ENCODE data around the gene FNDC1.

GRCh38 chr6:159178847-159179246, 9.6 kb downstream of the FNDC1 start:
- no peak for TF ChIP-seq CTCF (IDR thresholded peaks at IDR 0.05; ENCODE audit: insufficient read depth, low read length, poor library complexity, severe bottlenecking)
- TF ChIP-seq EZH2phosphoT487 (conservative IDR thresholded peaks at IDR 0.05; ENCODE audit: low read length), result no peak

All from SU-DHL-6 (cell line).